Endothelial cell of umbilical vein (primary cell): ENCODE measurements around the gene PDGFB.
A peak's percentile ranks its signal among the peaks of the same experiment; 100 is the strongest.

ENCODE experiments used
- EZH2 ChIP-seq: IDR thresholded peaks from 2 replicates; pipeline ENCODE4 v1.6.1; 2012; ENCODE audit warnings: borderline replicate concordance, low read depth, mild to moderate bottlenecking, moderate library complexity, low read length, inconsistent platforms; ENCODE audit not compliant: severe bottlenecking
- FOS ChIP-seq: IDR thresholded peaks from 2 replicates; pipeline ENCODE4 v1.6.1; 2011; ENCODE audit warnings: mild to moderate bottlenecking, low read length, moderate library complexity, borderline replicate concordance; ENCODE audit not compliant: insufficient read depth
- JUN ChIP-seq: IDR thresholded peaks from 2 replicates; pipeline ENCODE4 v1.6.1; 2011; ENCODE audit warnings: borderline replicate concordance, low read depth; ENCODE audit not compliant: insufficient read length, insufficient read depth
- MAX ChIP-seq: IDR thresholded peaks from 2 replicates; pipeline ENCODE4 v1.6.1; 2011; ENCODE audit not compliant: insufficient read depth, insufficient read length
- POLR2A ChIP-seq: IDR thresholded peaks from 2 replicates; pipeline ENCODE4 v1.6.1; 2012; ENCODE audit warnings: low read depth, mild to moderate bottlenecking, control low read depth, low read length
- TF ChIP-seq, protein P1 (sequence below), 2 donors: IDR thresholded peaks; 1 replicate in 1 of 2; 2 replicates in 1 of 2; pipeline ENCODE4 v1.5.1; 2011; ENCODE audit warnings: low read length in 2 of 2, mild to moderate bottlenecking in 2 of 2, moderate library complexity in 2 of 2, control low read depth in 1 of 2, inconsistent platforms in 1 of 2, low read depth in 1 of 2; ENCODE audit not compliant: insufficient read depth in 1 of 2; ENCODE audit errors: extremely low read depth in 1 of 2

GRCh38 chr22:39233710-39234471 is 10.9 kb downstream of the PDGFB start:
- TF ChIP-seq, protein P1, sequence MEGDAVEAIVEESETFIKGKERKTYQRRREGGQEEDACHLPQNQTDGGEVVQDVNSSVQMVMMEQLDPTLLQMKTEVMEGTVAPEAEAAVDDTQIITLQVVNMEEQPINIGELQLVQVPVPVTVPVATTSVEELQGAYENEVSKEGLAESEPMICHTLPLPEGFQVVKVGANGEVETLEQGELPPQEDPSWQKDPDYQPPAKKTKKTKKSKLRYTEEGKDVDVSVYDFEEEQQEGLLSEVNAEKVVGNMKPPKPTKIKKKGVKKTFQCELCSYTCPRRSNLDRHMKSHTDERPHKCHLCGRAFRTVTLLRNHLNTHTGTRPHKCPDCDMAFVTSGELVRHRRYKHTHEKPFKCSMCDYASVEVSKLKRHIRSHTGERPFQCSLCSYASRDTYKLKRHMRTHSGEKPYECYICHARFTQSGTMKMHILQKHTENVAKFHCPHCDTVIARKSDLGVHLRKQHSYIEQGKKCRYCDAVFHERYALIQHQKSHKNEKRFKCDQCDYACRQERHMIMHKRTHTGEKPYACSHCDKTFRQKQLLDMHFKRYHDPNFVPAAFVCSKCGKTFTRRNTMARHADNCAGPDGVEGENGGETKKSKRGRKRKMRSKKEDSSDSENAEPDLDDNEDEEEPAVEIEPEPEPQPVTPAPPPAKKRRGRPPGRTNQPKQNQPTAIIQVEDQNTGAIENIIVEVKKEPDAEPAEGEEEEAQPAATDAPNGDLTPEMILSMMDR (IDR thresholded peaks at IDR 0.05; ENCODE audit: extremely low read depth in 1 of 2, insufficient read depth in 1 of 2, low read depth in 1 of 2, low read length in 2 of 2): no peak
- TF ChIP-seq EZH2 (no peak), POLR2A (peak; percentile 5), FOS (no peak), JUN (no peak), MAX (no peak)
